ENCODE data around the gene ALG10B.

DNA sequence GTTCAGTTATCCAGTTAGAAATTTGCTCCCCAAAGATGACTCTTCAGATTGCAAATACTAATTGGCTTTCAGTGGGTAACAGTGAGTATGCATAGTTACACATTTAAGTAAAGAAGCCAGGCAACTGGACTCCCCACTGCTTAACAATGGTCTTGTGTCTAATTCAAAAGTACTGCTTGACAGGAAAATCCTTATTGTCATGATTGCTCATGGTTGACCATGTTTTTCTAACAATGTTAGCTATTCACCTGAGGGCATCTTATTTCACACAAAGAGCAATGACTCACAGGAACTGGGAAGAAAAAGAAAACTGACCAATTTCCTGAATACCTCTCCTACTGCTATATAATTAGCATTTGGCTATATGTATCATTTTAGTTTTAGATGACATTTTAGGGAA, 33.7 kb upstream of the ALG10B start:
- TF ChIP-seq POLR2A (IDR thresholded peaks at IDR 0.05) (no peak), EP300 (IDR thresholded peaks at IDR 0.05) (no peak)
- TF ChIP-seq, protein P1, sequence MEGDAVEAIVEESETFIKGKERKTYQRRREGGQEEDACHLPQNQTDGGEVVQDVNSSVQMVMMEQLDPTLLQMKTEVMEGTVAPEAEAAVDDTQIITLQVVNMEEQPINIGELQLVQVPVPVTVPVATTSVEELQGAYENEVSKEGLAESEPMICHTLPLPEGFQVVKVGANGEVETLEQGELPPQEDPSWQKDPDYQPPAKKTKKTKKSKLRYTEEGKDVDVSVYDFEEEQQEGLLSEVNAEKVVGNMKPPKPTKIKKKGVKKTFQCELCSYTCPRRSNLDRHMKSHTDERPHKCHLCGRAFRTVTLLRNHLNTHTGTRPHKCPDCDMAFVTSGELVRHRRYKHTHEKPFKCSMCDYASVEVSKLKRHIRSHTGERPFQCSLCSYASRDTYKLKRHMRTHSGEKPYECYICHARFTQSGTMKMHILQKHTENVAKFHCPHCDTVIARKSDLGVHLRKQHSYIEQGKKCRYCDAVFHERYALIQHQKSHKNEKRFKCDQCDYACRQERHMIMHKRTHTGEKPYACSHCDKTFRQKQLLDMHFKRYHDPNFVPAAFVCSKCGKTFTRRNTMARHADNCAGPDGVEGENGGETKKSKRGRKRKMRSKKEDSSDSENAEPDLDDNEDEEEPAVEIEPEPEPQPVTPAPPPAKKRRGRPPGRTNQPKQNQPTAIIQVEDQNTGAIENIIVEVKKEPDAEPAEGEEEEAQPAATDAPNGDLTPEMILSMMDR (IDR thresholded peaks at IDR 0.05) = no peak

All from ovary (tissue), 3 donors.